Raji (cell line): ENCODE results near the gene CLDN4.

ENCODE experiments used
- POLR2A ChIP-seq: IDR thresholded peaks from 2 replicates; pipeline ENCODE4 v1.6.1; 2011; ENCODE audit warnings: low read depth, low read length, control low read depth; ENCODE audit not compliant: insufficient read depth

CLDN4 gene

DNA sequence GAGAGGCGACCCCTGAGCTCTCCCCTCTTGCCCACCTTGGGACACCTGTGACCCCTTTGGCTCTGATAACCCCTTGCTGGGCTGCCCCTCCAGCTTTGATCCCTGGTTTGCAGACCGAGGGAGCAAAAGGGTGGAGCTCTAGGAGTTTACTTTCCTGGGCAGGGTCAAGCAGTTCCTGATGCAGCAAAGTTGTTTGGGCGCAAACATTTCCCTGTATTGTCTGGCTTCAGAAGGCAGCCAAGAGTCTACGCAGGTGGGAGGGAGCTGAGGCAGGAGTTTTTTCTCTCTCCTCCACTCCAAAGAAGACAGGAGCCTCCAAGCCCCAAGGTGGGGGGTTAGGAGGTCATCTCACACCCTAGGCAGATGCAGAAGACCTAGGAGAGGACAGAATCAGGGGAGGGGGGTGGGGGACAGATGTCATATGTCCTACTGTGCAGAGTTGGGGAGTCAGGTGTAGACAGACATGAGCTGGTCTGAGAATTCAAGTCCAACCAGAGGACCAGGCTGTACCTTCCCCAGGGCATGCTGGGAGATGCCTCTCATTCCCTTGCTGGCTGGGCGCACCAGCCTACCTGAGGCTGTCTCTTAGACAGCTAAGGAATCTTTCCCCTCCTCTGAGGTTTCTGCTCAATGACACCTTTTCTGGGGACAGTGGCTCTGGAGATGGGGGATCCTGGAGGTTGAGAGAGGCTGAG lies 50.7 kb downstream of the CLDN4 start:
- TF ChIP-seq POLR2A = no peak

DNA sequence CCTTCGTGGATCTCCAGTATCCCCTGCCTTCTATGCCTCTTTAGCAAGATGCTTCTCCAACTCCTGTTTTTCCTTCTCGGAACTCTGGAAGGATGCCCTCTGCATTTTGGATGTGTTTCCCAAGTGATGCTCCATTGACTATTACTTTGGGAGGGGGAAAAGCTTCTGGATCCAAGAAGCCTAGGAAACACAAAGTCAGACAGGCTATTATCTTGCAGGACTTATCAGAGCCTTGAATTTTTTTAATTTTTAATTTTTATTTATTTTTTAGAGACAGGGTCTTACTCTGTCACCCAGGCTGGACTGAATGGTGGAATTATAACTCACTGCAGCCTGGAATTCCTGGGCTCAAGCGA lies 51.2 kb downstream of the CLDN4 start:
- no peak for TF ChIP-seq POLR2A
